Spleen (tissue), 7 donors: ENCODE data around the gene OR1F1.

Source experiments
- POLR2A ChIP-seq, 3 donors: fragments of 450-650 bp; IDR thresholded peaks; one replicate each; pipeline ENCODE4 v1.5.1; 2017; ENCODE audit warnings: antibody characterized with exemption in 3 of 3, mild to moderate bottlenecking in 1 of 3
- POLR2AphosphoS5 ChIP-seq, 3 donors: sonication (generic); formaldehyde crosslinking; IDR thresholded peaks; one replicate each; pipeline ENCODE4 v1.5.1; 2017; ENCODE audit warnings: antibody characterized with exemption in 3 of 3
- TF ChIP-seq, protein P1 (sequence below), 11 experiments: fragments of 200-600 bp in 7 of 11; fragments of 450-650 bp in 4 of 11; sonication (generic) in 4 of 11; IDR thresholded peaks in 8 of 11; conservative IDR thresholded peaks in 3 of 11; 1 replicate in 7 of 11; 2 replicates in 4 of 11; pipeline versions ENCODE4 v1.4.0 to v1.8.0; 2016 to 2021; ENCODE audit warnings: antibody characterized with exemption in 11 of 11, inconsistent platforms in 4 of 11, mild to moderate bottlenecking in 1 of 11
- donor health status: DM: no; HTN: no; CAD: no; lungs with moderate emphysema.
- donor health status: DM: no; HTN: no; CAD: no.
- donor health status: DM: no; HTN: no; CAD: no.

DNA sequence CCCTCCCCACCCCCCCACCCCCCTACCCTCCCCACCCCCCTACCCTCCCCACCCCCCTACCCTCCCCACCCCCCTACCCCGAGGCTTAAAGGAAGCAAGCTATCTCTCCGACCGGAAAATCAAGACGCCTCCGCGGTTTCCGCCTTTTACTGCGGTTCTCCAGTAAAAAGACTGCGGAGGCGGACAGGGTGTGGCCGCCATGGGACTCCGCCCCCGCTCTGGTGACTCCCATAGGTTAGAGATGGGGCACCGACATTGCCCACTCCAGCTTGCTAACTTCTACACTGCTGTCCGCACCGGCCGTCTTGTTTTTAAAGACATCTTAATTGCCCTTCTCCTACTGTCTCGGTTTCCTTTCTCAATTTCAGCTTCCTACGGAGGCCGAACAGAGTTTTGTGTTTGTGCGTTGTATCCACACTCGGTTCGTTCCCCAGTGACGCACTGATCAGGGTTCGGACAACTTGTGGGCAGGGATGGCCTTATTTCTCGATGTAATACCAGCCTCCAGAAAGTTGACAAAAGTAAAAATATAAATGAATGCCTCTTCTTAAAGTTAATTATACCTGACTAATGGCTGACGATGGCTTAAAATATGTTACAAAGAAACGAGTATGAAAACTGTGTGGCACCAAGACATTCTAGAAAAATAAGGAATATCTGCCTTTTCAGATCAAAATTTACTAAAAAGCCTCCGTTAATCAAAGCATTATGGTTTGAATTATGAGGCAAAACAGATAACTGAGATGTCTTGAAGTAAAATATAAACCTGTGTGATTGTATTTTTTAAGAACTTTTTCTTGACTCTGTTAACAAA lies 48.1 kb downstream of the OR1F1 start:
- TF ChIP-seq, protein P1, sequence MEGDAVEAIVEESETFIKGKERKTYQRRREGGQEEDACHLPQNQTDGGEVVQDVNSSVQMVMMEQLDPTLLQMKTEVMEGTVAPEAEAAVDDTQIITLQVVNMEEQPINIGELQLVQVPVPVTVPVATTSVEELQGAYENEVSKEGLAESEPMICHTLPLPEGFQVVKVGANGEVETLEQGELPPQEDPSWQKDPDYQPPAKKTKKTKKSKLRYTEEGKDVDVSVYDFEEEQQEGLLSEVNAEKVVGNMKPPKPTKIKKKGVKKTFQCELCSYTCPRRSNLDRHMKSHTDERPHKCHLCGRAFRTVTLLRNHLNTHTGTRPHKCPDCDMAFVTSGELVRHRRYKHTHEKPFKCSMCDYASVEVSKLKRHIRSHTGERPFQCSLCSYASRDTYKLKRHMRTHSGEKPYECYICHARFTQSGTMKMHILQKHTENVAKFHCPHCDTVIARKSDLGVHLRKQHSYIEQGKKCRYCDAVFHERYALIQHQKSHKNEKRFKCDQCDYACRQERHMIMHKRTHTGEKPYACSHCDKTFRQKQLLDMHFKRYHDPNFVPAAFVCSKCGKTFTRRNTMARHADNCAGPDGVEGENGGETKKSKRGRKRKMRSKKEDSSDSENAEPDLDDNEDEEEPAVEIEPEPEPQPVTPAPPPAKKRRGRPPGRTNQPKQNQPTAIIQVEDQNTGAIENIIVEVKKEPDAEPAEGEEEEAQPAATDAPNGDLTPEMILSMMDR (IDR thresholded peaks at IDR 0.05 in 8 of 11, conservative IDR thresholded peaks at IDR 0.05 in 3 of 11): no peak
- no peak for TF ChIP-seq POLR2AphosphoS5 (IDR thresholded peaks at IDR 0.05)
- TF ChIP-seq POLR2A (IDR thresholded peaks at IDR 0.05): no peak
